H1 (cell line): ENCODE results near the gene RPL13A. TPM values are rescaled to one million over a fixed set of nuclear protein-coding genes. Genes with fewer than 3 reads are reported as not detected.

Source experiments
- CTCF ChIA-PET: fragments of 300-600 bp; sonication (Branson Sonifier 250); formaldehyde crosslinking; loops from one replicate; lab custom pipeline; 2021; ENCODE audit not compliant: partially characterized antibody; lab: Charles Lee
- POLR2A ChIA-PET: fragments of 300-600 bp; sonication (Branson Sonifier 250); formaldehyde crosslinking; loops from one replicate; lab custom pipeline; 2021; ENCODE audit warnings: inconsistent platforms; ENCODE audit not compliant: partially characterized antibody; lab: Charles Lee
- DNase-seq, 2 experiments: peaks; one replicate each; pipeline versions ENCODE4 v3.0.0 to v3.0.0-alpha.2; 2010 to 2022; ENCODE audit warnings: low spot score in 2 of 2, low read depth in 1 of 2, mixed read lengths in 1 of 2
- FAIRE-seq: peaks from 2 replicates; lab custom pipeline; 2011; peaks lifted over from hg19 to GRCh38; lab: Jason Lieb, UNC
- H2AFZ ChIP-seq: 2 replicates; pipeline ENCODE4 v1.8.1; 2012; ENCODE audit warnings: low read length, inconsistent platforms
- H2AK5ac ChIP-seq: 2 replicates; pipeline ENCODE4 v1.6.1; 2013; ENCODE audit warnings: low read depth, low read length
- H2BK120ac ChIP-seq: replicated peaks from 2 replicates; pipeline ENCODE3; 2013; ENCODE audit warnings: low read depth, low read length, inconsistent platforms
- H2BK12ac ChIP-seq: 2 replicates; pipeline ENCODE4 v1.6.1; 2013; ENCODE audit warnings: low read depth, low read length
- H2BK15ac ChIP-seq: 2 replicates; pipeline ENCODE4 v1.6.1; 2013; ENCODE audit warnings: low read length
- H2BK20ac ChIP-seq: 2 replicates; pipeline ENCODE4 v1.6.1; 2013; ENCODE audit warnings: low read length
- H2BK5ac ChIP-seq: 2 replicates; pipeline ENCODE4 v1.6.1; 2013; ENCODE audit warnings: low read depth, low read length
- H3K14ac ChIP-seq: 2 replicates; pipeline ENCODE4 v1.6.1; 2013; ENCODE audit warnings: inconsistent platforms; ENCODE audit not compliant: insufficient read length
- H3K18ac ChIP-seq: 2 replicates; pipeline ENCODE4 v1.6.1; 2013; ENCODE audit warnings: low read length; ENCODE audit errors: extremely low read depth
- H3K23ac ChIP-seq: 2 replicates; pipeline ENCODE4 v1.6.1; 2013; ENCODE audit warnings: inconsistent platforms; ENCODE audit not compliant: insufficient read length
- H3K23me2 ChIP-seq: 2 replicates; pipeline ENCODE4 v1.6.1; 2013; ENCODE audit warnings: low read depth, low read length
- H3K27ac ChIP-seq: 2 replicates; pipeline ENCODE4 v1.6.1; 2011; ENCODE audit warnings: low read depth, low read length, inconsistent platforms
- H3K27me3 ChIP-seq, 4 experiments: replicated peaks in 1 of 4; 1 replicate in 1 of 4; 2 replicates in 3 of 4; pipeline versions ENCODE4 v1.6.1 to v1.8.1; 2011 to 2013; ENCODE audit warnings: low read length in 3 of 4, mild to moderate bottlenecking in 3 of 4, inconsistent platforms in 2 of 4, mixed read lengths in 2 of 4, moderate library complexity in 1 of 4; ENCODE audit not compliant: control insufficient read depth in 3 of 4, insufficient read depth in 3 of 4; ENCODE audit errors: extremely low read depth in 1 of 4
- H3K36me3 ChIP-seq, 4 experiments: 2 replicates each; pipeline versions ENCODE4 v1.6.1 to v1.8.1; 2011 to 2013; ENCODE audit warnings: mild to moderate bottlenecking in 4 of 4, low read length in 3 of 4, moderate library complexity in 2 of 4, control low read depth in 1 of 4, inconsistent platforms in 1 of 4; ENCODE audit not compliant: insufficient read depth in 4 of 4, control insufficient read depth in 2 of 4
- H3K4ac ChIP-seq: replicated peaks from 2 replicates; pipeline ENCODE3; 2013; ENCODE audit warnings: low read length, low read depth, mixed read lengths, inconsistent platforms; ENCODE audit not compliant: insufficient read length
- H3K4me1 ChIP-seq, 4 experiments: replicated peaks in 1 of 4; 1 replicate in 1 of 4; 2 replicates in 3 of 4; pipeline versions ENCODE4 v1.6.1 to v1.8.1; 2011 to 2013; ENCODE audit warnings: low read length in 3 of 4, inconsistent platforms in 2 of 4, mixed read lengths in 1 of 4; ENCODE audit not compliant: insufficient read depth in 4 of 4, control insufficient read depth in 3 of 4
- H3K4me2 ChIP-seq, 2 experiments: 2 replicates each; pipeline versions ENCODE4 v1.6.1 to v1.8.1; 2011 to 2013; ENCODE audit warnings: low read depth in 2 of 2, low read length in 2 of 2, control low read depth in 1 of 2, inconsistent platforms in 1 of 2, mild to moderate bottlenecking in 1 of 2; ENCODE audit not compliant: insufficient read depth in 1 of 2
- H3K4me3 ChIP-seq, 4 experiments: fragments of 200-600, 300-600 bp in 1 of 4; sonication (generic), shearing (Covaris generic), sonication (Bioruptor Twin) in 1 of 4; 2 replicates each; pipeline versions ENCODE4 v1.5.1 to v1.8.1; 2011 to 2016; ENCODE audit warnings: low read length in 4 of 4, low read depth in 3 of 4, control low read depth in 2 of 4, inconsistent platforms in 2 of 4, mild to moderate bottlenecking in 2 of 4, mixed read lengths in 1 of 4, moderate library complexity in 1 of 4; ENCODE audit not compliant: insufficient read depth in 2 of 4; ENCODE audit errors: extremely low read depth in 1 of 4
- H3K56ac ChIP-seq: replicated peaks from 2 replicates; pipeline ENCODE3; 2013; ENCODE audit warnings: low read depth, mild to moderate bottlenecking, mixed read lengths, low read length, inconsistent platforms; ENCODE audit not compliant: insufficient read length
- H3K79me1 ChIP-seq: 2 replicates; pipeline ENCODE4 v1.6.1; 2013; ENCODE audit warnings: low read depth, low read length, control low read depth
- H3K79me2 ChIP-seq, 2 experiments: 2 replicates each; pipeline versions ENCODE4 v1.6.1 to v1.8.1; 2012 to 2013; ENCODE audit warnings: low read length in 2 of 2, mild to moderate bottlenecking in 2 of 2, inconsistent platforms in 1 of 2; ENCODE audit not compliant: insufficient read depth in 2 of 2, control insufficient read depth in 1 of 2
- H3K9ac ChIP-seq, 4 experiments: replicated peaks in 1 of 4; 1 replicate in 1 of 4; 2 replicates in 3 of 4; pipeline versions ENCODE4 v1.6.1 to v1.8.1; 2011 to 2013; ENCODE audit warnings: low read depth in 3 of 4, low read length in 3 of 4, control low read depth in 2 of 4, mild to moderate bottlenecking in 2 of 4, moderate library complexity in 2 of 4, inconsistent platforms in 1 of 4; ENCODE audit errors: extremely low read depth in 1 of 4
- H3K9me3 ChIP-seq, 2 experiments: 2 replicates each; pipeline versions ENCODE4 v1.6.1 to v1.8.1; 2012 to 2013; ENCODE audit warnings: mild to moderate bottlenecking in 2 of 2, moderate library complexity in 2 of 2, control low read depth in 1 of 2, inconsistent platforms in 1 of 2, low read depth in 1 of 2, low read length in 1 of 2, mixed read lengths in 1 of 2; ENCODE audit not compliant: insufficient read depth in 2 of 2
- H4K20me1 ChIP-seq, 2 experiments: replicated peaks in 1 of 2; 2 replicates each; pipeline versions ENCODE3 to v1.8.1; 2011 to 2013; ENCODE audit warnings: inconsistent platforms in 2 of 2, low read length in 2 of 2, mild to moderate bottlenecking in 1 of 2; ENCODE audit not compliant: insufficient read depth in 2 of 2, control insufficient read depth in 1 of 2
- H4K5ac ChIP-seq: 2 replicates; pipeline ENCODE4 v1.6.1; 2013; ENCODE audit warnings: low read length, low read depth, mixed read lengths, inconsistent platforms; ENCODE audit not compliant: insufficient read length
- H4K8ac ChIP-seq: 2 replicates; pipeline ENCODE4 v1.8.0; 2013; ENCODE audit warnings: mild to moderate bottlenecking, moderate library complexity, low read length, inconsistent platforms; ENCODE audit not compliant: insufficient read depth; ENCODE audit errors: extremely low read depth
- H4K91ac ChIP-seq: replicated peaks from 2 replicates; pipeline ENCODE3; 2013; ENCODE audit warnings: low read length, mixed read lengths, inconsistent platforms; ENCODE audit not compliant: insufficient read length
- FOSL1 ChIP-seq: IDR thresholded peaks from 2 replicates; pipeline ENCODE4 v1.6.1; 2011; ENCODE audit warnings: mild to moderate bottlenecking, low read depth, low read length, moderate library complexity; ENCODE audit not compliant: insufficient read depth
- WGBS, 2 experiments: shearing (Covaris generic) in 1 of 2; methylation state at CpG; one replicate each; pipeline versions ENCODE4 v1.1.6 to v1.1.7; 2013 to 2015; ENCODE audit warnings: low lambda C conversion rate in 2 of 2, mixed read lengths in 2 of 2, inconsistent platforms in 1 of 2, low coverage in 1 of 2, missing lambda C conversion rate in 1 of 2; ENCODE audit not compliant: insufficient replicate concordance in 2 of 2, insufficient coverage in 1 of 2, insufficient read length in 1 of 2; ENCODE audit errors: extremely low coverage in 1 of 2, missing lambda C conversion rate in 1 of 2; 5-methylcytosine and 5-hydroxymethylcytosine counted together
- polyA plus RNA-seq, 7 experiments: library from polyadenylated mRNA; depleted of rRNA in 3 of 7; stranded (reverse) in 5 of 7; unstranded in 2 of 7; fragments of >200 nt in 5 of 7; fragments of 200-250 nt in 2 of 7; gene quantifications; 1 replicate in 5 of 7; 2 replicates in 1 of 7; 4 replicates in 1 of 7; pipeline versions ENCODE4 v1.2.1 to v1.2.3, GENCODE V29; 2011 to 2013; ENCODE audit warnings: missing spikeins in 2 of 7, mixed read lengths in 2 of 7
- total RNA-seq: library from RNA; stranded (reverse); fragmentation: NEBNext Ultra II Directional; extraction: Animal tissue kit (Norgen Biotek cat#: 25700); gene quantifications from 2 replicates; pipeline ENCODE4 v1.2.1, GENCODE V29; 2021

Gene RPL13A
- total and polyA plus RNA-seq, 2 of the 8 experiments (the other 6 are each of a cell fraction or from before 2014, with no cell fraction given), result 3,305 to 8,868 TPM

DNA sequence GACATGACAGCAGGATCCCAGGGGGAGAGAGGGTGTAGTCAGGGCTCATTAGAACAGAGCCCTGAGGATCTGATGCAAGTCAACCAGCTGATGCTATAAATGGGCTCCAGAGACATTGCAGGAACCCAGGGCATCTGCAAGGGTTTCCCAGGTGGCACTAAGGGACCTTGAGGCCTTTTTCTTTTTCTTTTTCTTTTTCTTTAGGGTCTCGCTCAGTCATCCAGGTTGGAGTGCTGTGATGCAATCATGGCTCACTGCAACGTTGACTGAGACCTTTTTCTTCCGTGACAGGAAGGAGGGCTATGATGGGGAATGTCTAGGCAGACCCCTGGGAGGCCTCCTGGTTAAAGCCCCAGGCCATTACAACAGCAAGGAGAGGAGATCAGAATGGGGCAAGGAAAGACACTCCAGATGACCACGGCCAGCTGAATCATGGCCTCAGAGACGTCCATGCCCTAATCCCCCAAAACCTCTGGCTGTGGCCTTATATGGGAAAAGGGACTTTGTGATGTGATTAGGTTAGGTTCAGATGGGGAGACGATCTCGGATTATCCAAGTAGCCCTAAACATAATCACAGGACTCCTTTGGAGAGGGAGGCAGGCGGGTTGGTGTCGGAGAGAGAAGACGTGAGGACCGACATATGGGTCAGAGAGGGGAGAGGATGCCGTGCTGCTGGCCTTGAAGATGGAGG, 20.5 kb downstream of the RPL13A start:
- no peaks in the 10 kb centered on the region; a peak in 1 of 7 replicates for H3K27me3 ChIP-seq
- H4K5ac ChIP-seq, result no peak overlapping the region
- no peak overlapping the region for H3K27ac ChIP-seq
- H3K23ac ChIP-seq, result no peak overlapping the region
- 0 out of 7 replicates have a peak overlapping the region, but pooled peaks of 1 of the 4 experiments have one; percentile 24 for H3K9ac ChIP-seq
- no peak overlapping the region for H3K4ac ChIP-seq
- no peaks in the 10 kb centered on the region for H3K23me2 ChIP-seq
- no peak overlapping the region for H2BK120ac ChIP-seq
- no peak for FAIRE-seq
- H2BK5ac ChIP-seq, result no peak overlapping the region
- no peaks in the 10 kb centered on the region for H3K9me3 ChIP-seq
- H3K18ac ChIP-seq, result no peak overlapping the region
- no peaks in the 10 kb centered on the region for H3K79me1 ChIP-seq
- no peak overlapping the region; the same call in 1 of the 2 replicates for H4K8ac ChIP-seq
- no peak overlapping the region for H2AK5ac ChIP-seq
- H3K4me2 ChIP-seq, result no peak overlapping the region
- H2BK15ac ChIP-seq, result no peak overlapping the region
- ChIA-PET CTCF (interaction anchor here (0.9 to 2.9 kb wide), 5 partner anchors 13 to 62 kb away, joined by 3 to 23 read pairs (median 4); no protein-coding TSS in a partner anchor), POLR2A (interaction anchor here (0.8 to 4.2 kb wide), 6 partner anchors 19 to 73 kb away, joined by 3 to 18 read pairs (median 4); partner anchors contain the start of genes ALDH16A1, NOSIP, PRRG2 and RPL13A)
- no peaks in the 10 kb centered on the region for H3K79me2 ChIP-seq
- no peak overlapping the region for H3K4me3 ChIP-seq
- peaks cover 0 to 4% (median 2%) of the 10 kb centered on the region in 4 experiments; a peak in 4 of 7 replicates for H3K4me1 ChIP-seq
- 91% methylated on average over 12 of the region's 12 CpGs; no CpG with 5 or more reads in 1 of the 2 experiments for WGBS, 2 experiments
- peak overlapping the region; percentile 80; the same call in 1 of the 2 replicates for H2BK12ac ChIP-seq
- H2BK20ac ChIP-seq, result no peak overlapping the region
- H4K20me1 ChIP-seq, result no peaks in the 10 kb centered on the region
- no peak for TF ChIP-seq FOSL1
- no peak overlapping the region for H3K56ac ChIP-seq
- DNase-seq, result no peak
- no peak overlapping the region for H4K91ac ChIP-seq
- no peaks in the 10 kb centered on the region for H3K36me3 ChIP-seq
- no peak overlapping the region for H3K14ac ChIP-seq
- no peak overlapping the region for H2AFZ ChIP-seq
